ENCODE measurements around the gene APPL1.

DNA sequence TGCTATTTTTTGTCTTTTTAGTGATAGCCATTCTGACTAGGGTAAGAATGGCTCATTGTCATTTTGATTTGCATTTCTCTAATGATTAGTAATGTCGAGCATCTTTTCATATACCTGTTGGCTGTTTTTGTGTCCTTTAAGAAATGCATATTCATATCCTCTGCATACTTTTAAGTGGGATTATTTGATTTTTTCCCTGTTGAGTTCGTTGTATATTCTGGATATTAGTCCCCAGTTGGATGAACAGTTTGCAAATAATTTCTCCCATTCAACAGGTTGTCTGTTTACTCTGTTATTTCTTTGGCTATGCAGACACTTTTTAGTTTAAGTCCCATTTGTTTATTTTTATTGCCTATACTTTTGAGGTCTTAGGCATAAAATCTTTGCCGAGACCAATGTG, 34.4 kb downstream of the APPL1 start:
- TF ChIP-seq POLR2A (IDR thresholded peaks at IDR 0.05): no peak
- TF ChIP-seq, protein P1, sequence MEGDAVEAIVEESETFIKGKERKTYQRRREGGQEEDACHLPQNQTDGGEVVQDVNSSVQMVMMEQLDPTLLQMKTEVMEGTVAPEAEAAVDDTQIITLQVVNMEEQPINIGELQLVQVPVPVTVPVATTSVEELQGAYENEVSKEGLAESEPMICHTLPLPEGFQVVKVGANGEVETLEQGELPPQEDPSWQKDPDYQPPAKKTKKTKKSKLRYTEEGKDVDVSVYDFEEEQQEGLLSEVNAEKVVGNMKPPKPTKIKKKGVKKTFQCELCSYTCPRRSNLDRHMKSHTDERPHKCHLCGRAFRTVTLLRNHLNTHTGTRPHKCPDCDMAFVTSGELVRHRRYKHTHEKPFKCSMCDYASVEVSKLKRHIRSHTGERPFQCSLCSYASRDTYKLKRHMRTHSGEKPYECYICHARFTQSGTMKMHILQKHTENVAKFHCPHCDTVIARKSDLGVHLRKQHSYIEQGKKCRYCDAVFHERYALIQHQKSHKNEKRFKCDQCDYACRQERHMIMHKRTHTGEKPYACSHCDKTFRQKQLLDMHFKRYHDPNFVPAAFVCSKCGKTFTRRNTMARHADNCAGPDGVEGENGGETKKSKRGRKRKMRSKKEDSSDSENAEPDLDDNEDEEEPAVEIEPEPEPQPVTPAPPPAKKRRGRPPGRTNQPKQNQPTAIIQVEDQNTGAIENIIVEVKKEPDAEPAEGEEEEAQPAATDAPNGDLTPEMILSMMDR (IDR thresholded peaks at IDR 0.05): no peak

Data from ovary (tissue), 3 donors.